ENCODE results near the gene PPP6R2. TPM values are rescaled to one million over a fixed set of nuclear protein-coding genes. Genes with fewer than 3 reads are reported as not detected.
"Not testable (repeated sequence)": the region's sequence is repeated elsewhere in the genome, so short reads cannot be mapped to it uniquely, and the experiment has no call there.

The PPP6R2 gene
- polyA plus RNA-seq, 3 donors from 2014 or later: 13.5 to 43.5 (median 19.6) TPM

DNA sequence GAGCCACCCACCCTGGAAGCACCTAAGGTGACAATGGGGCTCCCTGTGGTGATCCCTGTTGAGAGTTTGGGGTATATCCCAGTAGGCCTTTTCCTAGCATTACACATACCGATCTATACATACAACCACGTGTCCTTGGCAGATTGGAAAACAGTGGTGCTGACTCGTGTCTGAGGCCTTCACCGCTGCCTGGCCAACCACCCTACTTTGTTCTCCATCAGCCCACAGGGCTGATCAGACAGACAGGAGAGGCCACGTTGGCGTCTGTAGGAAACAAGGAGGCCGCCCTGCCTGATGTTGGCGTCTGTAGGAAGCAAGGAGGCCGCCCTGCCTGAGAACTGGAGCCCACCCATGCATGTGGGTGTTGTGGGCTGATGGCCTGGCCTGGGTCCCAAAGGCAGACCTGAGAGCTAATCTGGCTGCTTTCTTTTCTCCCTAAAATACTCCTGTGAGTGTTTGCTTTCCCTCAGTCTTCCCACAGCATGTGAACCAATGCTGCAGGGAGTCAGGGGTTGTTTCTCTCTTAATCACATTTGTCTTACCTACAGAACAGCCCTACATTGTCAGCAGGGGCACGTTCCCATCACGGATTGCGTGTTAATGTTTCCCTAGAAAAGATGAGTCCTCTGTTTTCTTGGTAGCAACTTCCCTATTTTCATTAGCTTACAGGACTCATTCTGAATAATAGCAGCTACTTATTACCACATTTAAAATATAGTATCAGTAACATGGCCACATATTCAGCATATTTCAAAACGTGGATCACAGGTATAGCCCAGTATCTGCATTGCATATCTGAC lies 74.5 kb downstream of the PPP6R2 start:
- Mint-ChIP-seq H3K4me3 (no peak overlapping the region), H3K4me1 (no peaks in the 10 kb centered on the region), H3K36me3 (peaks cover 7 to 38% (median 7%) of the 10 kb centered on the region in 3 donors), H3K9me3 (no peaks in the 10 kb centered on the region), H3K27ac (no peak overlapping the region), H3K27me3 (ENCODE audit: low read depth in 3 of 3) (peaks cover 0 to 6% (median 0%) of the 10 kb centered on the region in 3 donors)
- no peak for DNase-seq

DNA sequence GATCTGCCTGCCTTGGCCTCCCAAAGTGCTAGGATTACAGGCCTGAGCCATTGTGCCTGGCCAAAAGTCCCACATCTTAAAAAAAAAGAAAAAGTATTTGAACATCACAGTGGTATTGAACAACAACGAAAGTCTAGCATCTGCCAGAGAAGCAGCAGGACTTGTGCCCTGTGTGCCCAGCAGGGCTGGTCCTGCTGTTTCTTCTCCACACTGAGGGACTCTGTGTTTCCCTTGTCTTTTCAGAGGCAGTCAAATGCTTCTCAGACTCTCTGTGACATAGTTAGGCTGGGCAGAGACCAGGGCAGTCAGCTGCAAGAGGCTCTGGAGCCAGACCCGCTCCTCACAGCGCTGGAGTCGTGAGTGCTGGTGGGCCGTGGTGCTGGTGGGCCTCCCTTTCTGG lies 75.5 kb downstream of the PPP6R2 start:
- Mint-ChIP-seq H3K4me1 (no peaks in the 10 kb centered on the region), H3K4me3 (no peak overlapping the region), H3K36me3 (peaks cover 8 to 38% (median 8%) of the 10 kb centered on the region in 3 donors), H3K9me3 (no peaks in the 10 kb centered on the region), H3K27ac (no peak overlapping the region), H3K27me3 (ENCODE audit: low read depth in 3 of 3) (peaks cover 0 to 6% (median 0%) of the 10 kb centered on the region in 3 donors)
- DNase-seq: no peak

DNA sequence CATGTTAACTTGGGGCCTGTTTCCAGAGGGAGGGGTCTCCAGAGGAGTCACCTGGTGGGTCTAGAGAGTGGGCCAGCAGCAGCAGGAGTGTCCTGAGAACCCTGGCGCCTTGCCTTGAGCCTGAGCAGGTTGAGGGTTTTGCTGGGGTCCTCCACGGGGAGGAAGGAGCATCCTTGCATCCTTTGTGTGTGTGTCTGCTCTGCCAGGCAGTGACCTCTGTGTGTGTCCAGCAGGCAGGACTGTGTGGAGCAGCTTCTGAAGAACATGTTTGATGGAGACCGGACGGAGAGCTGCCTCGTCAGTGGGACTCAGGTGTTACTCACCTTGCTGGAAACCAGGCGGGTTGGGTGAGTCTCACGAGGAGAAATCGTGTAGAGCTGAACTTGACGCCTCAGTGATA lies 76.0 kb downstream of the PPP6R2 start:
- Mint-ChIP-seq H3K36me3 (peaks cover 10 to 38% (median 11%) of the 10 kb centered on the region in 3 donors), H3K4me1 (no peaks in the 10 kb centered on the region), H3K27me3 (ENCODE audit: low read depth in 3 of 3) (peaks cover 0 to 6% (median 0%) of the 10 kb centered on the region in 3 donors), H3K4me3 (no peak overlapping the region), H3K9me3 (no peaks in the 10 kb centered on the region), H3K27ac (no peak overlapping the region)
- no peak for DNase-seq

DNA sequence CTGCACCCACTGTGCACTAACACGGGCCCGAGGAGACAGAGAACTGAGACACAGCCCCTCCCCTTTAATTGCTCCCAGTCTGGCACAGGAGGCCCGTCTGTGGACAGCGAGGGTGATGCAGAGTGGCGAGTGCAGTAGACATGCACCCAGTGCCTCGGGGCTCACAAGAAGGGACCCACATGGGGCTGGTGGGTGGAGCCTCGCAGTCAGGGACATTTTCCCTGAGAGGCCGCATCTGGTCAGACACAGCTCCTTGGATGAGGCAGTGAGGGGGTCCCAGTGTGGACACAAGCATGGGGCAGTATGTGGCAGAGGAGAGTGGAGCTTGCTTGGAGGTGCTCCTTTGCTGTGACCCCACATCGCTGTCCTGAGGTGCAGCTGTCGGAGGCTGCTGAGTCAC lies 76.9 kb downstream of the PPP6R2 start:
- Mint-ChIP-seq H3K27me3 (ENCODE audit: low read depth in 3 of 3) (peaks cover under 1 to 7% (median 2%) of the 10 kb centered on the region in 3 donors), H3K27ac (peak overlapping the region in 1 of 6 donors; percentile 49), H3K9me3 (no peaks in the 10 kb centered on the region), H3K4me3 (no peak overlapping the region), H3K4me1 (no peaks in the 10 kb centered on the region), H3K36me3 (peaks cover 14 to 42% (median 15%) of the 10 kb centered on the region in 3 donors)
- DNase-seq: no peak

DNA sequence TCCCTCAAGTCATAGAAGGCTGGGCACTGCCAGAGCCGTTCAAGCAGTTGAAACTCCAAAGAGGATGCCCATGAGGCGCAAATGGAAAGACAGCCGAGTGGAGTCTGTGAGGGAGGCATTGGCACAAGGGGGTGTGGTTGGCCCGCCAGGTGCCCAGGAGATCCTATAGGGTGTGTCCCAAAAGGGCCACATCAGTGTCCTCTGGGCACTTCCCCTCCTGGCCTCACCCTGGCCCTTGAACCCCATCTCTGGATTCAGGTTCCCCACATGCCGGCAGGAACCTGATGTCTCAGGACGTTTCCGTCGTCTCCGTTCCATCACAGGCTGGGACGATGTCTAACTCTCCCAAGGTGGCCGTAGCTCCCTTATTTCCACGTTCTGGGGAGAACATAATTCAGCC lies 77.5 kb downstream of the PPP6R2 start:
- no peak overlapping the region for H3K4me3 Mint-ChIP-seq
- H3K27me3 Mint-ChIP-seq (ENCODE audit: low read depth in 3 of 3): peaks cover 1 to 8% (median 2%) of the 10 kb centered on the region in 3 donors
- peaks cover 0 to under 1% of the 10 kb centered on the region in 2 donors for H3K4me1 Mint-ChIP-seq
- DNase-seq: no peak
- H3K36me3 Mint-ChIP-seq: peaks cover 18 to 45% (median 19%) of the 10 kb centered on the region in 3 donors
- no peaks in the 10 kb centered on the region for H3K9me3 Mint-ChIP-seq
- no peak overlapping the region for H3K27ac Mint-ChIP-seq

DNA sequence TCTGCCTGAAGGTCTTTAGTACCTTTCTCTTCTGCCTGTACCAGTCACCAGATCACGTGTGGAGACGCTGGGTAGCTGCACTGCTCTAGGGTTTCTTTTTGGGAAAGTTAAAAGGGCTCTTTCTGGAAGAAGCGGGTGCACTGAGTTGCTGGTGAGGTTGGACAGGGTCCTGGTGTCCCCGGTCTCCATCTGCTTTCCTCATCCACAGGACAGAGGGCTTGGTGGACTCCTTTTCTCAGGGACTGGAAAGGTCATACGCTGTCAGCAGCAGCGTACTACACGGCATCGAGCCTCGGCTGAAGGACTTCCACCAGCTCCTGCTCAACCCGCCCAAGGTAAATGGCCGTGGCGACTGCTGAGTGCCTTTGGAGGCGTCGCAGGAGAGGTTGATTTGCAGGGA lies 78.9 kb downstream of the PPP6R2 start:
- H3K27me3 Mint-ChIP-seq (ENCODE audit: low read depth in 3 of 3): peaks cover 1 to 8% (median 2%) of the 10 kb centered on the region in 3 donors
- H3K27ac Mint-ChIP-seq: no peak overlapping the region
- H3K4me3 Mint-ChIP-seq: no peak overlapping the region
- H3K36me3 Mint-ChIP-seq: peaks cover 19 to 41% (median 20%) of the 10 kb centered on the region in 3 donors
- H3K4me1 Mint-ChIP-seq: peaks cover 0 to 1% of the 10 kb centered on the region in 2 donors
- DNase-seq: no peak
- H3K9me3 Mint-ChIP-seq: no peaks in the 10 kb centered on the region

DNA sequence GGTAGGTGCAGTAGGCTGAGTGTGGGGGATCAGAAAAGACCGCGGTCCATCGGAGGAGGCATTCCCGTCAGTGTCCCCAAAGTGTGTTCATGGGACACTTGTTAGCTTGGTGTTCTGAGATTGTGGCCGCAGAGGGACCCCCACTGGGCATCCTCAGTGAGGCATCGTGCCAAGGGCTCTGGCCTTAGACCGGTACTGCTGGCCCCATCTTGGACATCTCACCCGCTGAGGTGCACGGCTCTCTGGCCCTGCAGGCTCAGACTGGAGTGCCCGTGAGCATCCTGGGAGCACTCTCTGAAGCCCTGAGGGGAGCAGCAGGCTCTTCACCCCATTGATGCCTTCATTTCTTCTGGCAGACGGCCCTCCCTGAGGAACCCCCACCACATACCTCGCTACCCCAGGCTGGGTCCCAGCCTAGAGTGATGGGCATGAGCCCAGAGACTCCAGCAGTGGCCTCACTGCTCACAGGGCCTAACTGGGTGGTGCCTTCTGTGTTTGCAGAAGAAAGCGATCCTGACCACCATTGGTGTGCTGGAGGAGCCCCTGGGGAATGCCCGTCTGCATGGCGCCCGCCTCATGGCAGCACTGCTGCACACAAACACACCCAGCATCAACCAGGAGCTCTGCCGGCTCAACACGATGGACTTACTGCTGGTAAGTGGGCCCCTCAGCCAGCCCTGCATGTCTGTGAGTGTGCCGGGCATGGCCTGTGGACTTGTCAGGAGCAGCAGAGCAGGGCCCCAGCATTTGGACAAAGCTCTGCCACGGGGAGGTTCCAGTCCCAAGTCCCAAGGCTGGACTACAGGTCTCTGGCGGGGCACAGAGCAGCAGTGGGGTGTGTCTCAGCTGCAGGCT lies 80.1 kb downstream of the PPP6R2 start:
- DNase-seq: no peak
- Mint-ChIP-seq H3K4me1 (peaks cover 0 to 1% of the 10 kb centered on the region in 2 donors), H3K27ac (no peak overlapping the region), H3K4me3 (no peak overlapping the region), H3K36me3 (peaks cover 16 to 37% (median 18%) of the 10 kb centered on the region in 3 donors), H3K9me3 (no peaks in the 10 kb centered on the region), H3K27me3 (ENCODE audit: low read depth in 3 of 3) (peaks cover 1 to 8% (median 2%) of the 10 kb centered on the region in 3 donors)

DNA sequence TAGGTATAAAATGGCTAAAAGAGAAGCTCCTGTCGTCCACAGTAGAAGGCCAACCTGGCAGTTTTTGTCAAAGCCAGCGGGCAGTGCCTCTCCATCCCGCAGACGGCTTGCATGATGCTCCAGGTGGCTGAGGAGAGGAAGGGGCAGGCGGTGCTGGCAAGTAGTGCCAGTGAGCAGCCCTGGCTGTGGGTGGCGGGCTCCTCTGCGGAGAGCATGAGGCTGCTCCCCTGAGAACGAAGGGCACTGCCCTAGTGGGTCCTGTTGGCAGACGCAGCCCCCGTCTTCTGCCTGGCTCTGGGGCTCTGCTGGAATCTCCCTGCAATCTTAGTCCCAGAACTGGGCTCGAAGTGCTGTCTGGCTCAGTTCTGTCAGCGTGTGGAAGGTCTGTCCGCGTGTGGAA lies 80.8 kb downstream of the PPP6R2 start:
- Mint-ChIP-seq H3K9me3 (no peaks in the 10 kb centered on the region), H3K4me1 (peaks cover 0 to 1% of the 10 kb centered on the region in 2 donors), H3K4me3 (no peak overlapping the region), H3K27ac (no peak overlapping the region), H3K36me3 (peaks cover 16 to 39% (median 20%) of the 10 kb centered on the region in 3 donors), H3K27me3 (ENCODE audit: low read depth in 3 of 3) (peaks cover 1 to 8% (median 2%) of the 10 kb centered on the region in 3 donors)
- no peak for DNase-seq

DNA sequence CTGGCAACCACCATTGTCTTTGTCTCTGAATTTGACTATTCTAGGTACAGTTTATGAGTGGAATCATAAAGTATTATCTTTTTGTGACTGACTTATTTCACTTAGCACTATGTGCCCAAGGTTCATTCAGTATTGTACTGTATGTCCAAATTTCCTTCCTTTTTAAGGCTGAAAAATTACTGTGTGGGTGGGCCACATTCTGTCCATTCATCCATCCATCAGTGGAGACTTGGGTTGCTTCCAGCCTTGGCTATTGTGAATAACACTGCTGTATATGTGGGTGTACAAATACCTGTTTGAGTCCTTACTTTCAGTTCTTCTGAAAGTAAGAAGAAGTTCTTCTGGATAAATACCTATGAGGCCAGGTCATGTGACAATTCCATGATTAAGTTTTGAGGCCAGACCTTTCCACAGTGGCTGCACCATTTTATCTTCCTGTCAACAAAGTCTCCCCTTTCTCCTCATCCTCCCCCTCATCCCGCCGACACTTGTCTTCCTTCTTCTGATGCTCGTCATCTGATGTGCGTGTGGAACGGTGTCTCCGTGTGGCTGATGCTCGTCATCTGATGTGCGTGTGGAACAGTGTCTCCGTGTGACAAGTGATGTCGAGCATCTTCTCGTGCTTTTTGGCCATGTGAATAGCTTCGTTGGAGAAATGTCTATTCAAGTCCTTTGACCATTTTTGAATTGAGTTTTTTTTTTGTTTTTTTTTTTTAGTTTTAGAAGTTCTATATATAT lies 82.2 kb downstream of the PPP6R2 start:
- peaks cover 2 to 4% (median 3%) of the 10 kb centered on the region in 3 donors for H3K27me3 Mint-ChIP-seq (ENCODE audit: low read depth in 3 of 3)

DNA sequence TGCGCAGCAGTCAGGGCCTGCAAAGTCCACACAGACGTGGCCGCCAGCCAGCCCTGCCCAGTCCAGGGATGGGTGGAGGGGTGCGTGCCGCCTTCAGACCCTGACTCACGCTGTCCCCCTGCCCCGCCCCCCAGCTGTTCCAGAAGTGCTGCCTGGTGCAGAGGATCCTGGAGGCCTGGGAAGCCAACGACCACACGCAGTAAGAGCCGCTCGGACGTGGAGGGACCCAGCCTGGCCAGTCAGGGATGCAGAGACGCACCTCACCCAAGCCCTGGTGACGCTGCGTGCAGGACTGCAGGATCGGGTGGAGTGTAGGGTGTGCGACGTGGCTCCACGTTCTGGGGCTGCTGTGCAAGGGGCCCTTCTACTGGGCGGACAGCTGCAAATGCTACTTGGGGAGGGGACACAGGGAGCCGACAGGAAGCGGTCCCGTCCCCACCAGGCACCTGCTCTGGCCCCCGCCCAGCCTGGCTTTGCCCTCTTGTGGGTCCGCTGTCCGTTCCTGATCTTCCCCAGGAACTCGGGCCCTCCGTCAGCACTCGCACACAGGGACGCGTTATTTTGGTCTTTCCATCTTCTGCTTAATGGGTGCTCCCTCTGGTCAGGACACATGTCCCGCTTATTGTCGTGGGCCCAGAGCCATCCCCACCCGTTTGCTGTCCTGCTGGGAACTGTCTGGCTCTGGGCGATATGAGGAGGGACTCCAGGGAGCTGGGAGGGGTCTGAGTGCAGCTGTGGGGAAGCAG lies 89.2 kb downstream of the PPP6R2 start:
- H3K36me3 Mint-ChIP-seq: peaks cover 3 to 24% (median 16%) of the 10 kb centered on the region in 3 donors
- H3K27ac Mint-ChIP-seq: no peak overlapping the region

More for the DNA sequence above, 82.2 kb downstream of the PPP6R2 start:
- no peaks in the 10 kb centered on the region for H3K9me3 Mint-ChIP-seq
- no peak for DNase-seq
- peak overlapping the region in 3 of 6 donors; percentile 18 to 78 (median 61) for H3K27ac Mint-ChIP-seq
- peaks cover 20 to 37% (median 25%) of the 10 kb centered on the region in 3 donors for H3K36me3 Mint-ChIP-seq
- peaks cover 0 to 1% of the 10 kb centered on the region in 2 donors for H3K4me1 Mint-ChIP-seq
- no peak overlapping the region for H3K4me3 Mint-ChIP-seq

DNA sequence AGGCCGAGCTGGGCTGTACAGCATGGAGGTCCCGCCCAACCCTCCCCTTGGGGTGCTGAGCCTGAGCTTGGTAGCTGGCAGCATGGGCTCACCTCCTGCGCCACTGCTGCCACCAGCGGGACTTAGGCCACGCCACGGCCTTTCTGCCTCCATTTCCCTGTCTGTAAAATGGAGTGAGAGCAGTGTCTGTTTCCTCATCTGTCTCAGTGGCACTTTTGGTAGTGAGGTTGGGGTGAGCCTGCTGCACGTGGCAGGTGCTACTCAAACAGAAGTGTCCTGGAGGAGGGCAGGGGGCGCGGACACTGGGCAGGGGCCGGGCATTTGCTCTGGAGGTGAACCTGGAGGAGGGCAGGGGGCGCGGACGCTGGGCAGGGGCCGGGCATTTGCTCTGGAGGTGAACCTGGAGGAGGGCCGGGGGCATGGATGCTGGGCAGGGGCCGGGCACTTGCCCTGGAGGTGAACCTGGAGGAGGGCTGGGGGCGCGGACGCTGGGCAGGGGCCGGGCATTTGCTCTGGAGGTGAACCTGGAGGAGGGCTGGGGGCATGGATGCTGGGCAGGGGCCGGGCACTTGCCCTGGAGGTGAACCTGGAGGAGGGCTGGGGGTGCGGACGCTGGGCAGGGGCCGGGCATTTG lies 89.9 kb downstream of the PPP6R2 start:
- H3K27me3 Mint-ChIP-seq (ENCODE audit: low read depth in 3 of 3): peaks cover 0 to 21% (median 7%) of the 10 kb centered on the region in 3 donors
- H3K4me1 Mint-ChIP-seq, H3K4me3 Mint-ChIP-seq, H3K9me3 Mint-ChIP-seq, DNase-seq: not testable (repeated sequence)
- H3K27ac Mint-ChIP-seq: peak overlapping the region in 1 of 6 donors; percentile 21
- peaks cover 3 to 23% (median 16%) of the 10 kb centered on the region in 3 donors for H3K36me3 Mint-ChIP-seq

More for the DNA sequence above, 89.2 kb downstream of the PPP6R2 start:
- Mint-ChIP-seq H3K4me3 (no peak overlapping the region), H3K4me1 (no peaks in the 10 kb centered on the region), H3K27me3 (ENCODE audit: low read depth in 3 of 3) (peaks cover 0 to 16% (median 7%) of the 10 kb centered on the region in 3 donors), H3K9me3 (peaks cover 0 to 2% (median 0%) of the 10 kb centered on the region in 6 donors)
- DNase-seq: no peak

DNA sequence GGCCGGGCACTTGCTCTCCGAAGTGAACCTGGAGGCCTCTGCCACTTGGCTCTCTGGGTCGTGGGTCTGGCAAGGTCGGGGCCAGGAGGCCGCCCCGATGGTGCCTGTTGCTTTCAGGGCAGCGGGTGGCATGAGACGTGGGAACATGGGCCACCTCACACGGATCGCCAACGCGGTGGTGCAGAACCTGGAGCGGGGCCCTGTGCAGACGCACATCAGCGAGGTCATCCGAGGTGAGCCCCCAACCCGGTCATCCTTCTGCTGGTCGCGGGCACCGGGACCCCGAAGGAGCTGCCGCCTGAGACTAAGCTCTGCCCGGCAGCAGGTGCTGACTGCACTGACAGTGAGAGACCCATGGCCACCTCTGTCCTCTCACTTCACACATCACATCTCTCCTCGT lies 91.7 kb downstream of the PPP6R2 start:
- peaks cover 3 to 28% (median 7%) of the 10 kb centered on the region in 3 donors for H3K27me3 Mint-ChIP-seq (ENCODE audit: low read depth in 3 of 3)
- DNase-seq: no peak
- no peak overlapping the region for H3K27ac Mint-ChIP-seq
- H3K36me3 Mint-ChIP-seq: peaks cover 0 to 12% (median 7%) of the 10 kb centered on the region in 3 donors
- no peak overlapping the region for H3K4me3 Mint-ChIP-seq
- no peaks in the 10 kb centered on the region for H3K4me1 Mint-ChIP-seq
- peaks cover 0 to 2% (median 0%) of the 10 kb centered on the region in 6 donors for H3K9me3 Mint-ChIP-seq

Measured in immature natural killer cell (primary cell).